ENCODE measurements around the gene BSCL2. TPM values are rescaled to one million over a fixed set of nuclear protein-coding genes. Genes with fewer than 3 reads are reported as not detected.
"Not testable (repeated sequence)": the region's sequence is repeated elsewhere in the genome, so short reads cannot be mapped to it uniquely, and the experiment has no call there.

The BSCL2 gene
- total RNA-seq, 1 experiment from 2014 or later: 97.2 TPM

DNA sequence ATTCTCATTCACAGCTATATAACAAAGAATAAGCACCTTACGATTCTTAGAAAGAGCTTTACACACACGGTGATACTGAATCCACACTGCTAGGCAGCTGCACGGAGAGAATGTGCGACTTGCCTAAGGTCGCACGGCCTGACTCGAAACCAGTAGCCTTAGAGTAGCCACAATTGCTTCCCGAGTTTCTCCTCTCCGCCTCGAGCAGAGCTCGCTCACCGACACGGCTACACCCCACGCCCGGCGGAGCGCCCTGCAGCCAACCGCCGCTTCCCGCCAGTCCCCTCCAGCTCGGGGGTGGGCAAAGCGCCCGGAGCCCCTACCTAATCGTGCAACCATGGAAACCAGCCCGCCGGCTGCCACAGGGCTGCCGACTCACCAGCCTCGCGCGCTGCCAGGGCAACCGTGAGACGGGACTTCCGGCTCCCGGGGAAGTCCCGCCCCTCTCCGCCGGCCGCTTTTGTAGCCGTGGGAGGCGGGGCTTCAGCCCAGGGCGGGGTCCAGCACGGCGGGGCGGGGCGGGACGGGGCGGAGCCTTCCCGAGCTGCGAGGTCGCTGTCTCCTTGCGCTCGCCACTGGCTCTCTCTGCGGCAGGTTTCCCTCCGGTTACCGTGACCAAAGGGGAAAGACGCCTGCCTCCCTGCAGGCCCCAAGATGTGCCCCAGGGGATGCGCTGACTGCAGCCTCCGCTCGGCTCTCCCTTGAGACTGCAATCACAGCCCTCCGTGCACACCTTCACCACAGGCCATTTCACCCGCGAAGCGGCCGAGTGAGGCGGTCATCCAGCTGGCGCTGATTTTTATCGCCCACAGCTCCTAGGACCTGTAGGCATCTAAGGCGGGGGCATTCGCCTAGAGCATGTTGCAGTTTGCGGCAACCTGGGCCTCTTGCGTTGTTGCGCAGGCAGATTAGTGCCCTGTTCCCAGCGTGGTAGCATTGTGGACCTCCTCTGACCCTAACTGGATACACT lies 1.1 kb downstream of the BSCL2 start (continued):
- TF ChIP-seq HMGA2 (CRISPR knock-in tag; IDR thresholded peaks at IDR 0.05): no peak
- TF ChIP-seq SOX15 (CRISPR knock-in tag; IDR thresholded peaks at IDR 0.05): no peak

DNA sequence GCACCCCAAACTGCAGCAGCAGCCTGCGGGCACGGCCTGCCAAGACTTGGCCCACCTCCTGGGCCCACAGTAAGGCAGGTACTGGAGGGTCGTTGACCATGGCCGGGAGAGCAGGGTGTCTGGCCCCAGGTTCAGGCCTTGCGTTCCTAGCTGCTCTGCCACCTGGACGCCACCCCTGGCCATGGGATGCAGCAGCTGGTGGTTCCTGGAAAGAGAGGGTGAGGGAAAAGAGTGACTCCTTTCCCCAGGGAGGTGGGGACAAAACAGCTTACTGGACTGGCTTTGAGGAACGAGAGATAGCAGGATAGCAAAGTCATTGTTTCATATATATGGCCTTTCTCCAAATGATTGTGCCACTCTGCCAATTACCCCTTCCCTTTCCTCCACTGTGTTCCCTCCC lies 1.8 kb downstream of the BSCL2 start:
- peaks cover 34% of the 10 kb centered on the region for H3K4me1 Mint-ChIP-seq
- H3K4me3 Mint-ChIP-seq: peak overlapping the region; percentile 92
- no peak for ATAC-seq
- peak overlapping the region; percentile 98 for H3K27ac Mint-ChIP-seq
- ChIA-PET POLR2A (interaction anchor here (1.0 to 6.0 kb wide), 7 partner anchors 22 to 114 kb away, joined by 4 to 35 read pairs (median 6); partner anchors contain the start of genes C11orf98, CSKMT, HNRNPUL2 and LBHD1), CTCF (interaction anchor here (0.5 to 3.5 kb wide), 15 partner anchors 10 to 311 kb away, joined by 3 to 24 read pairs (median 4); partner anchors contain the start of genes EML3, GANAB, HNRNPUL2 and LBHD1)
- H3K27me3 Mint-ChIP-seq (ENCODE audit: low read depth): no peaks in the 10 kb centered on the region; the same call in 1 of the 2 replicates
- no peaks in the 10 kb centered on the region for H3K9me3 Mint-ChIP-seq
- no peak for DNase-seq (ENCODE audit: low spot score)
- TF ChIP-seq ATF1 (CRISPR knock-in tag; IDR thresholded peaks at IDR 0.05) (no peak), ZBTB43 (CRISPR knock-in tag; IDR thresholded peaks at IDR 0.05) (no peak), FOXJ3 (CRISPR knock-in tag; IDR thresholded peaks at IDR 0.05; ENCODE audit: borderline replicate concordance) (no peak), ZNF121 (CRISPR knock-in tag; IDR thresholded peaks at IDR 0.05) (no peak), ZNF532 (CRISPR knock-in tag; IDR thresholded peaks at IDR 0.05; ENCODE audit: borderline replicate concordance) (no peak), ZNF232 (CRISPR knock-in tag; IDR thresholded peaks at IDR 0.05) (no peak), ZNF317 (CRISPR knock-in tag; IDR thresholded peaks at IDR 0.05; ENCODE audit: borderline replicate concordance, low read depth) (no peak), ATF2 (CRISPR knock-in tag; IDR thresholded peaks at IDR 0.05; ENCODE audit: borderline replicate concordance, low read depth) (no peak)
- TF ChIP-seq, protein P1, sequence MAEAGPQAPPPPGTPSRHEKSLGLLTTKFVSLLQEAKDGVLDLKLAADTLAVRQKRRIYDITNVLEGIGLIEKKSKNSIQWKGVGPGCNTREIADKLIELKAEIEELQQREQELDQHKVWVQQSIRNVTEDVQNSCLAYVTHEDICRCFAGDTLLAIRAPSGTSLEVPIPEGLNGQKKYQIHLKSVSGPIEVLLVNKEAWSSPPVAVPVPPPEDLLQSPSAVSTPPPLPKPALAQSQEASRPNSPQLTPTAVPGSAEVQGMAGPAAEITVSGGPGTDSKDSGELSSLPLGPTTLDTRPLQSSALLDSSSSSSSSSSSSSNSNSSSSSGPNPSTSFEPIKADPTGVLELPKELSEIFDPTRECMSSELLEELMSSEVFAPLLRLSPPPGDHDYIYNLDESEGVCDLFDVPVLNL (CRISPR knock-in tag; IDR thresholded peaks at IDR 0.05; ENCODE audit: borderline replicate concordance, low read depth): no peak
- TF ChIP-seq, protein P2, sequence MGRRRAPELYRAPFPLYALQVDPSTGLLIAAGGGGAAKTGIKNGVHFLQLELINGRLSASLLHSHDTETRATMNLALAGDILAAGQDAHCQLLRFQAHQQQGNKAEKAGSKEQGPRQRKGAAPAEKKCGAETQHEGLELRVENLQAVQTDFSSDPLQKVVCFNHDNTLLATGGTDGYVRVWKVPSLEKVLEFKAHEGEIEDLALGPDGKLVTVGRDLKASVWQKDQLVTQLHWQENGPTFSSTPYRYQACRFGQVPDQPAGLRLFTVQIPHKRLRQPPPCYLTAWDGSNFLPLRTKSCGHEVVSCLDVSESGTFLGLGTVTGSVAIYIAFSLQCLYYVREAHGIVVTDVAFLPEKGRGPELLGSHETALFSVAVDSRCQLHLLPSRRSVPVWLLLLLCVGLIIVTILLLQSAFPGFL (CRISPR knock-in tag; IDR thresholded peaks at IDR 0.05; ENCODE audit: borderline replicate concordance): no peak
- TF ChIP-seq, protein P3, sequence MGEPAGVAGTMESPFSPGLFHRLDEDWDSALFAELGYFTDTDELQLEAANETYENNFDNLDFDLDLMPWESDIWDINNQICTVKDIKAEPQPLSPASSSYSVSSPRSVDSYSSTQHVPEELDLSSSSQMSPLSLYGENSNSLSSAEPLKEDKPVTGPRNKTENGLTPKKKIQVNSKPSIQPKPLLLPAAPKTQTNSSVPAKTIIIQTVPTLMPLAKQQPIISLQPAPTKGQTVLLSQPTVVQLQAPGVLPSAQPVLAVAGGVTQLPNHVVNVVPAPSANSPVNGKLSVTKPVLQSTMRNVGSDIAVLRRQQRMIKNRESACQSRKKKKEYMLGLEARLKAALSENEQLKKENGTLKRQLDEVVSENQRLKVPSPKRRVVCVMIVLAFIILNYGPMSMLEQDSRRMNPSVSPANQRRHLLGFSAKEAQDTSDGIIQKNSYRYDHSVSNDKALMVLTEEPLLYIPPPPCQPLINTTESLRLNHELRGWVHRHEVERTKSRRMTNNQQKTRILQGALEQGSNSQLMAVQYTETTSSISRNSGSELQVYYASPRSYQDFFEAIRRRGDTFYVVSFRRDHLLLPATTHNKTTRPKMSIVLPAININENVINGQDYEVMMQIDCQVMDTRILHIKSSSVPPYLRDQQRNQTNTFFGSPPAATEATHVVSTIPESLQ (CRISPR knock-in tag; IDR thresholded peaks at IDR 0.05): no peak
- peaks cover 27% of the 10 kb centered on the region for H3K36me3 Mint-ChIP-seq

GRCh38 chr11:62703921-62704320 lies 3.3 kb downstream of the BSCL2 start:
- ATAC-seq, H3K4me3 Mint-ChIP-seq: not testable (repeated sequence)

More at GRCh38 chr11:62703921-62704320, 3.3 kb downstream of the BSCL2 start:
- Mint-ChIP-seq H3K36me3 (peaks cover 28% of the 10 kb centered on the region), H3K4me1 (peaks cover 28% of the 10 kb centered on the region)
- CTCF ChIA-PET; DNase-seq (ENCODE audit: low spot score); H3K9me3 Mint-ChIP-seq; H3K27ac Mint-ChIP-seq; H3K27me3 Mint-ChIP-seq (ENCODE audit: low read depth): not testable (repeated sequence)
- POLR2A ChIA-PET: interaction anchor here (0.6 to 1.1 kb wide), 2 partner anchors 14 to 39 kb away, joined by 3 to 8 read pairs; partner anchors contain the start of genes C11orf98, CSKMT and LRRN4CL
